Activated T-cell treated with anti-CD3 and anti-CD28 coated beads for 4 hours (primary cell): ENCODE results near the gene BRPF1.

Source experiments
- DNase-seq: peaks from one replicate; pipeline ENCODE4 v3.0.0-alpha.2; 2020

BRPF1 gene

GRCh38 chr3:9731206-9732079 lies at the start of gene BRPF1:
Gene BRPF1, plus strand, starts transcription at chr3:9731735. Its CDS starts 2,406 bp downstream, at chr3:9734141.
- DNase-seq: peak; percentile 99

DNA sequence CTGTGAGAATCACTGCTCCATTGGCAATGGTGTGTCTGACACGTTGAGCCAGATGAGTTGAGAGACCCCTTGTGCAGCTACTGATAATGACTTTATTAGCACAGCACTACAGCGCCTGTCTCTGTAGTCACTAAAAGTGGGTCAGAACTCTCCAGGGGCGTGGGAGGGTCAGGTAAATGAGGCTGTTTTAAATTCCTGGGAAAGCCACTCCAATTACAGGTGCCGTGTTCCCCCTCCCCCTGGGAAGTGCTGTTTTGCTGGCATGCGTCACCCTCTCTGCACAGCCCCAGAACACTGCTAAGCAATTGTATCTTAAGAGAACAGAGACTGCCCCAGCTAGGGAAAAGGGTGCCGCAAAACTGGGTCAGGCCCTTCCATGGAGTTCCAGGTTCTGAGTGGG lies 49.4 kb upstream of the BRPF1 start:
- no peak for DNase-seq

GRCh38 chr3:9683426-9683825 lies 48.1 kb upstream of the BRPF1 start:
- no peak for DNase-seq

GRCh38 chr3:9685216-9686049 lies 46.1 kb upstream of the BRPF1 start:
- no peak for DNase-seq

DNA sequence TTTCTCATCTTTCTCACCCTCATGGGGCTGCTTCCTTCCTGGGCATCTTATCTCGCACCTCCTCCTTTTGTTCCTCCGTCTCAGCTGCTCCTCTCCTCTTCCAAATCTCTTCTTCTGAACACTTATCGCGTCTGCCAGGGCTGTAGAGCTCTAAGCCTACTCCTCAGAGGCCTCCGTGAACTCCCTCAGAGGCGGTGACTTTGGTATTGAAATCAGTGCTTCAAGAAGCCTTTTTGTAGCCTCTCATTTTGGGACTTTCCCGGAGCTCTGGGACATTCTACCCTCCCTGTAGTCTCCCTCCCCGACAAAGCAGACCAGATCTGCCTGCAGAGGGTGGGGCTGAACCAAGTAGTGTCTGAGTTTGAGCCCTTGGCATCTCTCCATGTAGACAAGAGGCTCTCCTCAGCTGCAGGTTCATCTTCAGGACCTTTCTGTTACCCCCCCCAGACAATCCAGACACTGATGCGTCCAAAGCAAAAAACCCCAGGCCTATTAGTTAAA lies 45.4 kb upstream of the BRPF1 start:
- DNase-seq: no peak

DNA sequence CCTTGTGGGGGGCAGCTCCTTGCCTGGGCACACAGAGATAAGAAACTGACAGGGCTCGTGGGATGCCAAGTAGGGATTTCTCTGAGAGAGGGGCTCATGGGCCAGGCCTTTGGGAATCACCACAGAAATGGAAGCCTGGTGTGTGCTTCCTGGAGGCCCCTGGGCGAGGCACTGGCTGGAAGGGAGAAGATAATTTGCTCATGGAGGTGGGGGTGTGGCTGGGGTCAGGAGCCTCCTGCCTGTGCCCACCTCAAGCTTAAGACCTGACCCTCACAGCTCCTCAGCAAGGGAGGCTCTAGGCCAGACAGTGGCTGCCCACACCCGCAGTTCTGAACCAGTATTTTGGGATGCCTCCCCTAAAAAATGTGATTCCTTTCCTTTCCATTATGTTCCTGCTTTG lies 44.8 kb upstream of the BRPF1 start:
- no peak for DNase-seq

DNA sequence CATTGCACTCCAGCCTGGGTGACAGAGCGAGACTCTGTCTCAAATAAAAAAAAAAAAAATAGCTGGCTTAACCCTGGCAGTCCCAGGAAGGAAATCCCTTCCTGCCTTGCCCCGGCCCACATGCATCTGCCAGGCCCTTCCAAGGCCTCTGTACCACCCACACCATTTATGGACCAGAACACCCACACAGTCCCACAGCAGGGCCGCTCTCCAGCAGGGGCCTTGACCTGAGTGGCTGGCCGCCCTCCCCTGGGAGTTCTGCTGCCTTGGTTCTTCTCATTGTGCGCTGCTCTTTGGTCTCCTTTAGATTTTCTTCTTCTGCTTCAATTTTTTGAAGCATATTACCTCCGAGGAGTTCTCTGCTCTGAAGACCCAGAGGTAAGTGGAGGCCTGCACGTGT lies 44.0 kb upstream of the BRPF1 start:
- DNase-seq: no peak

DNA sequence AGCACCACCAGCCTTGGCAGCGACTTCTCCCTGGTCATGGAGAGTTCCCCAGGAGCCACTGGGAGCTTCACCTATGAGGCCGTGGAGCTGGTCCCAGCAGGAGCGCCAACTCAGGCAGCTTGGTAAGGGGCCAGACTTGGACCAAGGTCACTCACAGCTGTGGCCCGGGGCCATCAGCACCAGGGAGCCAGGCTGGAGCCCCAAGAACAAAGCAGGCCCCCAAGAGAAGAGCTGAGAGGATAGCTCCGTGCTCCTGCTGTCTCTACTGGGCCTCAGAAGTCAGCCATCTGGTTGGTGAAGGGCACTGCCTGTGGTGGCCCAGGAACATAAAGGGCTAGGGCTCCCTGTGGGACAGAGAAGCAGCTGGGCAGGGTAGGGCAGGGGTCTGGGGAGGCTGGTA lies 42.6 kb upstream of the BRPF1 start:
- DNase-seq: no peak

DNA sequence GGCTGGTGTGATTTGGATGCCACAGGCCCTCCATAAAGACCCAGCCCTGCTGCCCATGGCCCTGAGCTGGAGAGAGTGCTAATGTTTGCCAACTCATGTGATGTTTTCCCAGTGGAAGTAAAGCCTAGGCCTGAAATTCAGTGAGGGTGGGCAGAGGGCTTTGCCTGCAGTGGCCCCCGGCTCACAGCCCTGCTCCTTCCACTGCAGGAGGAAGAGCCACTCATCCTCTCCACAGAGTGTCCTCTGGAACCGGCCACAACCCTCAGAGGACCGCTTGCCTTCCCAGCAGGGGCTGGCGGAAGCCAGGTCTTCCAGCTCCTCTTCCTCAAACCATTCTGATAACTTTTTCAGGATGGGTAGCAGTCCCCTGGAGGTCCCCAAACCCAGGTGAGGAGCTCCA lies 41.8 kb upstream of the BRPF1 start:
- DNase-seq: no peak

DNA sequence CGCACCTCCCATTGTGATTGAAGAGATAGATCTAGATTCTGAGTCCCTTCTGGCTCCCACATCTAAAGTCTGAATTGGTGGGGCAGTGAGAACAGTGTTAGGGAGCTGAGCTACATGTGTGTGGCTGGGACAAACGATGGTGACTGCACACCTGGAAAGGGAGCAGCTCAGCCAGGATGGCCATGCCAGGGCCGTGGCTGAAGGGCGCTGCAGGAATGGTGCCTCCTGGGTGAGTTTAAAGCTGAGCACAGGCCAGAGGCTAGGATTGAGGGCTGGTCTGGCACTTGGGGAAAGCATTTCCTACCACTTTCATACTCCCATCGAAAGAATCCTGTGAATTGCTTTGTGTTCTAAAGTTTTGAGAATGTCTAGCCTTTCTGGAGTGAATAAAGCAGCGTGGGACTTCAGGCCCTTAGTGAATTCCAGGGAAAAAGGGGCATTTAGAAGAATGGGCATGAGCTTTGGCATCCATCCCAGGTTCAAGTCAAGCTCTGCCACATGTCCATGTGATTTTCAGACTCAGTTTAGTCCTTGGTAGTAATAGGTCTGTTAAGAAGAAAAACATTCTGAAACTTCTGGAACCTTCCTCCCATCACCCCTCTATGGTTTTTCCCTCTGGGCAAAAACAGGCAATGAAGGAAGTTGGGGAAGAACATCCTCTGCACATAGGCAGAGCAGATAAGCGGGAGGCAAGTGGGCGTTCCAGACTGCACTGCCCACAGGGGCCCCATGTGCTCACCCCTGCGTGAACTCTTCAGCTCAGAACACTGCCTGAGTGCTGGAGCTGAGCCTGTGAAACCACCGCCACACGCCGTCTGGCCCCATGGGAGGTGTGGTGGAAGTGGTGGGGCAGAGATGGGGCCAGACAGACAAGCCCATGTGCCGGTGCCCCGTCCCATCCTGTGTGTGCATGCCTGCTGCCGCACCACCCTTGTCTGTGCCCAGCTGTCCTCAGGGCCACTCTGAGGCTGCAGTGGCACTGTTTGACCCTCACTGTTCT lies 40.8 kb upstream of the BRPF1 start:
- no peak for DNase-seq

DNA sequence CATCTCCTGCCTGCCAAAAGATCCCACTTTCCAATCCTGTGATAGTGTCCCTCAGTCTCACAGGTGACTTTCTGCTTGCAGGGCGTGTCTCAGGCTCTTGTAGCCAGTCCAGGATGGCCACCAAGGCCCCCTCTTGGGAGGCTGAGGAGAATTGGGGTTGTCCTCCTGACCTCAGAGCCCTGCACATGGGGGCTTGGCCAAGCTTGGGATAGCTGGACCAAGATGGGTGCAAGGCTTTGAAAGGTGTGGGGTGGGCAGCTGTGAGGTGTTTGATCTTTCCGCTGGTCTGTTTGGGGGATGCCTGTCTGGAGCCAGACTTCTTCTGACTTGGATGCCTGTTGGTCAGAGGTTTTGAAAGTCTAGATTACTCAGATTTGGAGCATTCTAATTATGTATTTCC lies 39.9 kb upstream of the BRPF1 start:
- no peak for DNase-seq

DNA sequence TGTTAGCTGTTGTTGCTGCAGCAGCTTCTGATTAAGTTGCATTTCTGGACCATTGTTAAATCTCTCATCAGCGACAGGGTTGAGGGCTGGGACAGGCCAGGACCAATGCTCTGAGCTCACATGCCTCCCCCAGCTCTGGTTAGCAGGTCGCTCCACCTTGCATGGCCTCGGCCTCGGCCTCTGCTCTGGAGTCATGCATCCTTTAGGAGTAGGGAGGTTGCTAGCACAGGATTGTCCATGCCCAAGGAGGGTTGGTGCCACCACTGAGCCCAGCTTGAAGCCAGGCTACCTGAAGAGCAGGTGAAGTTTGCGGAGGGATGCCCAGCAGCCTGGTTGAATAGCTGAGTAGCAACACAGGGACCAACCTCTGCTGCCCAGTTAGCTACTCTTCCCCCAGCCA lies 39.1 kb upstream of the BRPF1 start:
- no peak for DNase-seq

- no peak for DNase-seq
These were observed 36.2 kb upstream of the BRPF1 start for GRCh38 chr3:9695345-9695744.

DNA sequence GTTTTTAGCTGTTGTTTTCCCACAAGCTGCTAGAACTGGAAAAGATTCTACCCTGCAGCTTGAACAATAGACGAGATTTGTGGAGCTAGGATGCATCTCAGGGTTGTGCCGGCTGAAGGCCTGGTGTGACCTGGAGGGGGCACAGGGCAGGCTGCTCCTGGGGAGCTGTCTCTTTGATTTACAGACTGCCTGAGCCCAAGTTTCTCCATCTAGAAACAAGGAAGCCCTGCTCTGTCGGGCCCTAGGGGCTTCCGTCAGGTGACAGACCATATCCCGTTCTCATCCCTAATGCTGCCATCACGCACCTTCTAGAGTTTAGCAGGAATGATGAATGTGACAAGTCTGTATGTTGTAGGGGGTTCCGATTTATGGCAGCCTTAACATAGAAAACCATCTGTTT lies 35.8 kb upstream of the BRPF1 start:
- no peak for DNase-seq

- DNase-seq: no peak
These were observed 34.9 kb upstream of the BRPF1 start for GRCh38 chr3:9696480-9697220.

GRCh38 chr3:9697892-9698291 lies 33.6 kb upstream of the BRPF1 start:
- no peak for DNase-seq

DNA sequence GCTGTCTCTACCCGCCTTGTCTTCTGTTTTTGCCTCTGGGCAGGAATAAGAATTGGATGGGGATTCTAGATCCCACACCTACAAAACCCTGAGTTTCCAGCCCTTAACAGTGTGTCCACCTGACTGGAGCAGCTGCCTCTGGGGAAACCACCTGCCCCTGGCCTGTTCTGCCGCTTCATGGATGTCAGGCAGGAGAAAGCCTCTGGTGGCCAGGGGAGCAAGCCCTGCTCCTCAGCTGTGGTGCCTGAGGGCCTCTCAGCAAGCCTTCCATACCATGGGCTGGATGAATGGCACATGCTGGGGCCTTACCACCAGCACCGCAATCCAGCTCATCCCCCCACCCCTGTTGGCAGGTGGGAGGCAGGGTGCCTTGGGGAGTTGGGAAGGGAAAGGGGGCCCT lies 33.2 kb upstream of the BRPF1 start:
- no peak for DNase-seq

GRCh38 chr3:9700536-9700935 lies 31.0 kb upstream of the BRPF1 start:
- no peak for DNase-seq

GRCh38 chr3:9701006-9701405 lies 30.5 kb upstream of the BRPF1 start:
- DNase-seq: no peak

DNA sequence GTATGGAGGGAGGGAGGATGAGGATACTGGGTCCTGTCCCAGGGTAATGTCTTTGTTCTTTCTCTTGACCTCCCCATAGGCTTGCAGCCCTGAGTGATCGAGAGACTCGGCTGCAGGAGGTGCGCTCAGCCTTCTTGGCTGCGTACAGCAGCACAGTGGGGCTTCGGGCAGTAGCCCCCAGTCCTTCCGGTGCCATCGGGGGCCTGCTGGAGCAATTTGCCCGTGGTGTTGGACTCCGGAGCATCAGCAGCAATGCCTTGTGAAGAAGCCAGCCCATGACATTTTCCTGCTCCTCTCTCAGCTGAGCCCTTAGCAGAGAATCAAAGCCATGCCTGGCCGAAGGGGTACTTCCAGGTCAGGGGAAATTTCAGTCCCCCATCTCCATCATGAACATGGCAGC lies 29.8 kb upstream of the BRPF1 start:
- no peak for DNase-seq

DNA sequence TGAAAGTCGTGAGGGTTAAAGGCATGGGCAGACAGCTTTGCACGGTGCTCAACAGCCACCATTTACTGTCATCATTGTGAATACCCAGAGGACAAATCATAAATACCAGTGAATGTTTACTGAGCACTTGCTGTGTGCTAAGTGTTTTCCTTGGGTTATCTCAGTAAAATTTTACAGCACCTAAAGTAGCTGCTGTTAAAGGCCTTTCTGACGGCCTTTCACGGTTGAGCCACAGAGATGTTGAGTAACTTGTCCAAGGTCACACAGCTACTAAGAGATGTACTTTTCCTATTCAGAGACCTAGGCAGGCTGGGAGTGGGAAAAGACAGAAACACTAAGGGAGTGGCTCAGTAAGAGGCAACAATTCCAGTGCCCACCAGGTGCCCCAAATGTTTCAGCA lies 28.3 kb upstream of the BRPF1 start:
- no peak for DNase-seq
